Right ventricle myocardium inferior (tissue), 1 donor: ENCODE measurements around the gene PRDM7. TPM values are rescaled to one million over a fixed set of nuclear protein-coding genes. Genes with fewer than 3 reads are reported as not detected.

Experiments
- total RNA-seq: library from RNA; stranded (reverse); fragmentation: NEBNext Ultra II Directional; extraction: Animal tissue kit (Norgen Biotek cat#: 25700); gene quantifications from one replicate; pipeline ENCODE4 v1.2.1, GENCODE V29; 2021
- donor health status: DM: no; HTN: yes; CAD: no; lungs with severe emphysema.

PRDM7 gene
- total RNA-seq, 1 donor from 2014 or later, result not detected

Other genes with a start within 250 kb of the PRDM7 start
- gene SPIRE2, start 248.9 kb downstream of the PRDM7 start, total RNA-seq, result 0.54 TPM
- 82.2 TPM for gene TCF25, start 203.7 kb downstream of the PRDM7 start, total RNA-seq
- gene MC1R, start 158.5 kb downstream of the PRDM7 start, total RNA-seq, result 1.5 TPM
- 2.8 TPM for gene TUBB3, start 154.0 kb downstream of the PRDM7 start, total RNA-seq
- gene DEF8, start 128.6 kb downstream of the PRDM7 start, total RNA-seq, result 40.5 TPM
- gene DBNDD1, start 57.9 kb downstream of the PRDM7 start, total RNA-seq, result 6.7 TPM